Stomach (tissue), 4 donors: ENCODE data around the gene SHQ1.

Experiments
- CTCF ChIP-seq, 7 experiments: fragments of 450-650 bp in 4 of 7; fragments of 200-600 bp in 3 of 7; sonication (generic) in 3 of 7; IDR thresholded peaks; one replicate each; pipeline ENCODE4 v1.5.1; 2016 to 2019; ENCODE audit warnings: antibody characterized with exemption in 7 of 7, control low read depth in 2 of 7, mild to moderate bottlenecking in 1 of 7
- EP300 ChIP-seq: sonication (generic); formaldehyde crosslinking; IDR thresholded peaks from one replicate; pipeline ENCODE4 v1.6.1; 2017; ENCODE audit warnings: antibody characterized with exemption
- POLR2A ChIP-seq, 4 donors: fragments of 450-650 bp; IDR thresholded peaks; one replicate each; pipeline ENCODE4 v1.6.1; 2016; ENCODE audit warnings: antibody characterized with exemption in 4 of 4, control low read depth in 2 of 4, mild to moderate bottlenecking in 1 of 4, moderate library complexity in 1 of 4
- POLR2AphosphoS5 ChIP-seq, 3 donors: sonication (generic); formaldehyde crosslinking; IDR thresholded peaks; one replicate each; pipeline ENCODE4 v1.6.1; 2016; ENCODE audit warnings: antibody characterized with exemption in 3 of 3

GRCh38 chr3:72811571-72811970 lies 36.7 kb downstream of the SHQ1 start:
- TF ChIP-seq CTCF (IDR thresholded peaks at IDR 0.05) (no peak), POLR2A (IDR thresholded peaks at IDR 0.05) (no peak), EP300 (no peak), POLR2AphosphoS5 (IDR thresholded peaks at IDR 0.05) (no peak)
